Measurements from ENCODE around the gene CCSER2.

DNA sequence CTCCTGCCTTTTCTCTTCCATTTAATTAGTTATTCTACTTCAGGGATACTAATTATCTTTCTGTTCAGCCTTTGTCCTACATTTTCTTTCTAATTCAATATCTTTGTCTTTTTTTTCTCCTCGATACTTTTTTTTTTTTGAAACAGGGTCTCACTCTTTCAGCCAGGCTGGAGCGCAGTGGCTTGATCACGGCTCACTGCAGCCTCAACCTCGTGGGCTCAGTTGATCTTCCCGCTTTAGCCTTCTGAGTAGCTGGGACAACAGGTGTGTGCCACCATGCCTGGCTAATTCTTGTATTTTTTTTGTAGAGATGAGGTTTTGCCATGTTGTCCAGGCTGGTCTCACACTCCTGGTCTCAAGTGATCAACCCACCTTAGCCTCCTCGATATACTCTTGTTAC is 38.9 kb downstream of the CCSER2 start:
- TF ChIP-seq, protein P1, sequence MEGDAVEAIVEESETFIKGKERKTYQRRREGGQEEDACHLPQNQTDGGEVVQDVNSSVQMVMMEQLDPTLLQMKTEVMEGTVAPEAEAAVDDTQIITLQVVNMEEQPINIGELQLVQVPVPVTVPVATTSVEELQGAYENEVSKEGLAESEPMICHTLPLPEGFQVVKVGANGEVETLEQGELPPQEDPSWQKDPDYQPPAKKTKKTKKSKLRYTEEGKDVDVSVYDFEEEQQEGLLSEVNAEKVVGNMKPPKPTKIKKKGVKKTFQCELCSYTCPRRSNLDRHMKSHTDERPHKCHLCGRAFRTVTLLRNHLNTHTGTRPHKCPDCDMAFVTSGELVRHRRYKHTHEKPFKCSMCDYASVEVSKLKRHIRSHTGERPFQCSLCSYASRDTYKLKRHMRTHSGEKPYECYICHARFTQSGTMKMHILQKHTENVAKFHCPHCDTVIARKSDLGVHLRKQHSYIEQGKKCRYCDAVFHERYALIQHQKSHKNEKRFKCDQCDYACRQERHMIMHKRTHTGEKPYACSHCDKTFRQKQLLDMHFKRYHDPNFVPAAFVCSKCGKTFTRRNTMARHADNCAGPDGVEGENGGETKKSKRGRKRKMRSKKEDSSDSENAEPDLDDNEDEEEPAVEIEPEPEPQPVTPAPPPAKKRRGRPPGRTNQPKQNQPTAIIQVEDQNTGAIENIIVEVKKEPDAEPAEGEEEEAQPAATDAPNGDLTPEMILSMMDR (IDR thresholded peaks at IDR 0.05): no peak
- TF ChIP-seq POLR2A (IDR thresholded peaks at IDR 0.05): no peak
- no peak for TF ChIP-seq EP300 (IDR thresholded peaks at IDR 0.05)

Data from tibial nerve (tissue), 4 donors.